Kidney (tissue), 14 donors: ENCODE results near the gene FNBP1. TPM values are rescaled to one million over a fixed set of nuclear protein-coding genes. Genes with fewer than 3 reads are reported as not detected.

Experiments used
- DNase-seq, 5 donors: peaks; one replicate each; pipeline ENCODE4 v3.0.0-alpha.2; 2013 to 2020
- FAIRE-seq: peaks from 2 replicates; lab custom pipeline; 2012; peaks lifted over from hg19 to GRCh38; lab: Jason Lieb, UNC
- H3K27ac ChIP-seq, 2 donors: one replicate each; pipeline ENCODE4 v1.7.0; 2013; ENCODE audit warnings: low read depth in 2 of 2, low read length in 2 of 2, inconsistent platforms in 1 of 2
- H3K27me3 ChIP-seq: one replicate; pipeline ENCODE4 v1.7.1; 2013; ENCODE audit warnings: low read length, inconsistent platforms; ENCODE audit not compliant: control insufficient read depth, insufficient read depth
- H3K36me3 ChIP-seq, 3 donors: one replicate each; pipeline versions ENCODE4 v1.7.0 to v1.7.1; 2013; ENCODE audit warnings: low read length in 3 of 3, control low read depth in 1 of 3, inconsistent platforms in 1 of 3; ENCODE audit not compliant: insufficient read depth in 3 of 3, control insufficient read depth in 2 of 3
- H3K4me1 ChIP-seq, 3 donors: one replicate each; pipeline versions ENCODE4 v1.7.0 to v1.7.1; 2013; ENCODE audit warnings: low read length in 3 of 3, inconsistent platforms in 1 of 3, low read depth in 1 of 3; ENCODE audit not compliant: control insufficient read depth in 2 of 3, insufficient read depth in 2 of 3
- H3K4me3 ChIP-seq, 3 donors: one replicate each; pipeline versions ENCODE4 v1.7.0 to v1.8.1; 2013; ENCODE audit warnings: low read length in 3 of 3, control low read depth in 1 of 3, inconsistent platforms in 1 of 3
- H3K9ac ChIP-seq, 3 donors: one replicate each; pipeline versions ENCODE4 v1.7.0 to v1.7.1; 2013; ENCODE audit warnings: low read length in 3 of 3, control low read depth in 1 of 3, inconsistent platforms in 1 of 3
- H3K9me3 ChIP-seq, 3 donors: one replicate each; pipeline versions ENCODE4 v1.7.0 to v1.7.1; 2013; ENCODE audit warnings: low read length in 3 of 3, control low read depth in 1 of 3, inconsistent platforms in 1 of 3; ENCODE audit not compliant: control insufficient read depth in 2 of 3, insufficient read depth in 1 of 3
- CTCF ChIP-seq: IDR thresholded peaks from 3 replicates; pipeline ENCODE4 v1.5.1; 2012; ENCODE audit warnings: mild to moderate bottlenecking, moderate library complexity, borderline replicate concordance; ENCODE audit not compliant: insufficient read depth; ENCODE audit errors: extremely low read depth
- intact Hi-C: fragments of 100-400 bp; cut with DNase I; formaldehyde crosslinking; loops from one replicate; pipeline ENCODE4 v1.11.1; 2022
- polyA plus RNA-seq: library from polyadenylated mRNA; stranded (reverse); fragments of 350-450 nt; fragmentation: Illumina TruSeq; extraction: RNeasy Lipid Tissue Mini Kit (QIAGEN cat#74804); gene quantifications from one replicate; pipeline ENCODE4 v1.2.3, GENCODE V29; 2014; ENCODE audit warnings: low read depth, low replicate concordance; ENCODE audit not compliant: insufficient read depth
- total RNA-seq: library from RNA; stranded (reverse); fragmentation: NEBNext Ultra II Directional; extraction: Animal tissue kit (Norgen Biotek cat#: 25700); gene quantifications from one replicate; pipeline ENCODE4 v1.2.1, GENCODE V29; 2021
- donor health status: control.
- donor health status: control.
- donor health status: control.
- donor health status: control.
- donor health status: control.
- donor health status: DM: yes; HTN: yes; CAD: no.
- donor health status: Normal renal cell carcinoma (clear cell type).

FNBP1 gene
- total and polyA plus RNA-seq, 2 donors from 2014 or later = 9.7 to 51.7 TPM

DNA sequence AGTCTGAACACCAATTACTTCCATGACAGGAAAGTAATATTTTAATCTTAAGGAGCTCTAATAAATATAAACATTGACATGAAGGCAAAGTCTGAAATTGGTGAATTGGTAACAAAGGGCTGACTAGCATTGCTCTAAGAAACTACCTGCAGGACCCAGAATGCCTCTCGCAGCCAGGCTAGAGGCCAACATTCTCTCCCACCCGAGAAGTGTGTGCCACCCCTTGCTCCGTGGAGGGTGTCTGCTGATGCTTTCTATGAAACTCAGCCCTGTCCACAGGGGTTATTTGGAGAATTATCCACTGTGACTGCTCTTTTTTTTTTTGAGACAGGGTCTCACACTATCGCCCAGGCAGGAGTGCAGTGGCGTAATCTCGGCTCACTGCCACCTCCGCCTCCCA is 126.3 kb downstream of the FNBP1 start:
- TF ChIP-seq CTCF = no peak
- peaks cover 0 to 2% (median 0%) of the 10 kb centered on the region in 3 donors for H3K36me3 ChIP-seq
- H3K9ac ChIP-seq = no peak overlapping the region
- no peaks in the 10 kb centered on the region for H3K27me3 ChIP-seq
- H3K27ac ChIP-seq = no peak overlapping the region
- intact Hi-C loops = no loop called here
- H3K9me3 ChIP-seq = no peaks in the 10 kb centered on the region
- no peak for DNase-seq
- no peaks in the 10 kb centered on the region for H3K4me1 ChIP-seq
- H3K4me3 ChIP-seq = no peak overlapping the region
- FAIRE-seq = no peak

- Histone ChIP-seq H3K27me3 (no peaks in the 10 kb centered on the region), H3K9me3 (no peaks in the 10 kb centered on the region), H3K9ac (no peak overlapping the region), H3K27ac (no peak overlapping the region), H3K4me3 (no peak overlapping the region), H3K4me1 (no peaks in the 10 kb centered on the region), H3K36me3 (peaks cover 0 to 2% (median 2%) of the 10 kb centered on the region in 3 donors)
- no peak for DNase-seq
- intact Hi-C loops = no loop called here
- TF ChIP-seq CTCF = no peak
- no peak for FAIRE-seq
Measured at GRCh38 chr9:129914051-129914450, 128.9 kb downstream of the FNBP1 start.

DNA sequence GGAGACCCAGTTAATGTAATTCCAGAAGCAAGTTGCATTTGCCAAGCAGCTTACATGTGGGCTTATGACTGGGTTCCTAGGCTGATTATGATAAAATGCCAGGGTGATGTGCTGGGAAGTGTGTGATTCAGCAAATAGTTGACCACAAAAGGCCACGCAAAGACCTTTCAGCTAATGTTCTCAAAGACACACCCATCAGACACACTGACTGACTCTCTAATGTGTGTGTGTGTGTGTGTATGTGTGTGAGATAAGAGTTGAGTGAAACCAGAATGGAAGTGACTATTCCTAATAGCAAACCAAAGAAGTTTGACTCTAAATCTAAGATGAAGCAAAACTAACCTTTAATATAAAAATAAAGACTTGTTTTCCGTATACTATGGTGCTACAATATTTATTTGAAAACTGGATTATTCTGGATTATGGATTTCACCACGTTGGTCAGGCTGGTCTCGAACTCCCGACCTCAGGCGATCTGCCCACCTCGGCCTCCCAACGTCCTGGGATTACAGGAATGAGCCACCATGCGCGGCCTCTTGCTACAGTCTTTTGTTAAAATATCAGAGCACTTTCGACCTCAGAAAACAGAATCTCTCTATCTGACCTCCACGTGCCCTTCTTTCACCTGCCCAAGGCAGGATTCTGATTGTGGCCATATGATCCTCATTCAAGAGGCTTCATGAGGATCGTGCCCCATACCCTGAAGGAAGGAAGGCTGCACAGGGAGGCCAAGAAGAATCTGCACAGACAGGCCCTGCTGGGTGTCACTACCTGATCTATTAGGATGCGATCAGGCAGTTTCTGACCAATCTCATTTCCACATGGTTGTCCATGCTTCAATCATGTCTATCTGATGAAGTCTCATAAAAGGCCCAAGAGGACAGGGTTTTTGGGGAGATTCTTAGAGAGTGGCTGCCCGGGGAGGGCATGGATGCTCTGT is 132.1 kb downstream of the FNBP1 start:
- FAIRE-seq = no peak

More for the DNA sequence above, 132.1 kb downstream of the FNBP1 start:
- Histone ChIP-seq H3K9me3 (no peaks in the 10 kb centered on the region), H3K27me3 (no peaks in the 10 kb centered on the region), H3K9ac (no peak overlapping the region), H3K4me1 (no peaks in the 10 kb centered on the region), H3K36me3 (peaks cover 2 to 5% (median 3%) of the 10 kb centered on the region in 3 donors), H3K27ac (no peak overlapping the region), H3K4me3 (no peak overlapping the region)
- no peak for TF ChIP-seq CTCF
- intact Hi-C loops = no loop called here
- no peak for DNase-seq
